MM.1S (cell line): Measurements from ENCODE around the gene HYAL3.

Experiments used
- DNase-seq: peaks from one replicate; pipeline ENCODE4 v3.0.0-alpha.2; 2015
- H2AFZ ChIP-seq: fragments of 300-600 bp; sonication (generic); 2 replicates; pipeline ENCODE4 v1.6.0; 2016; ENCODE audit warnings: antibody characterized with exemption, low read length
- H3F3A ChIP-seq: fragments of 300-600 bp; sonication (generic); 2 replicates; pipeline ENCODE4 v1.6.1; 2016; ENCODE audit warnings: mild to moderate bottlenecking, antibody characterized with exemption, low read length, moderate library complexity, mixed read lengths; ENCODE audit not compliant: insufficient read depth
- H3K27ac ChIP-seq: fragments of 300-600 bp; sonication (generic); 2 replicates; pipeline ENCODE4 v1.5.1; 2016; ENCODE audit warnings: mild to moderate bottlenecking, low read length
- H3K27me3 ChIP-seq: fragments of 300-600 bp; sonication (generic); replicated peaks from 2 replicates; pipeline ENCODE4 v1.6.0; 2016; ENCODE audit warnings: low read length; ENCODE audit not compliant: insufficient read depth
- H3K36me3 ChIP-seq: fragments of 300-600 bp; sonication (generic); replicated peaks from 2 replicates; pipeline ENCODE4 v1.6.1; 2016; ENCODE audit warnings: mild to moderate bottlenecking, low read length, mixed read lengths; ENCODE audit not compliant: insufficient read depth
- H3K4me1 ChIP-seq: fragments of 300-600 bp; sonication (generic); 2 replicates; pipeline ENCODE4 v1.6.1; 2016; ENCODE audit warnings: low read length, mixed read lengths
- H3K4me2 ChIP-seq: fragments of 300-600 bp; sonication (generic); 2 replicates; pipeline ENCODE4 v1.6.0; 2016; ENCODE audit warnings: low read depth, low read length
- H3K4me3 ChIP-seq: fragments of 300-600 bp; sonication (generic); 2 replicates; pipeline ENCODE4 v1.5.1; 2016; ENCODE audit warnings: low read length, mixed read lengths
- H3K79me2 ChIP-seq: fragments of 300-600 bp; sonication (generic); 2 replicates; pipeline ENCODE4 v1.6.1; 2016; ENCODE audit warnings: mixed run types, low read length, mixed read lengths
- H3K9ac ChIP-seq: fragments of 300-600 bp; sonication (generic); 2 replicates; pipeline ENCODE4 v1.6.1; 2016; ENCODE audit warnings: low read length, mixed read lengths
- H3K9me2 ChIP-seq: fragments of 300-600 bp; sonication (generic); replicated peaks from 2 replicates; pipeline ENCODE4 v1.6.1; 2016; ENCODE audit warnings: mild to moderate bottlenecking, low read length, mixed read lengths; ENCODE audit not compliant: insufficient read depth
- H3K9me3 ChIP-seq: fragments of 300-600 bp; sonication (generic); replicated peaks from 2 replicates; pipeline ENCODE4 v1.6.1; 2016; ENCODE audit warnings: mild to moderate bottlenecking, low read length, mixed read lengths; ENCODE audit not compliant: insufficient read depth
- H4K20me1 ChIP-seq: fragments of 300-600 bp; sonication (generic); 2 replicates; pipeline ENCODE4 v1.6.1; 2016; ENCODE audit warnings: mild to moderate bottlenecking, low read length, moderate library complexity, mixed read lengths; ENCODE audit not compliant: insufficient read depth
- EZH2 ChIP-seq: fragments of 300-600 bp; sonication (generic); optimal IDR thresholded peaks from 2 replicates; pipeline ENCODE3; 2017; ENCODE audit warnings: low read depth, mild to moderate bottlenecking, antibody characterized with exemption, low read length, mixed read lengths
- EZH2phosphoT487 ChIP-seq: fragments of 300-600 bp; sonication (generic); IDR thresholded peaks from 2 replicates; pipeline ENCODE4 v1.6.1; 2018; ENCODE audit warnings: antibody characterized with exemption, low read length
- TF ChIP-seq, protein P1 (sequence below): fragments of 300-600 bp; sonication (generic); IDR thresholded peaks from 2 replicates; pipeline ENCODE4 v1.5.1; 2016; ENCODE audit warnings: antibody characterized with exemption, low read length, mixed read lengths

The HYAL3 gene

DNA sequence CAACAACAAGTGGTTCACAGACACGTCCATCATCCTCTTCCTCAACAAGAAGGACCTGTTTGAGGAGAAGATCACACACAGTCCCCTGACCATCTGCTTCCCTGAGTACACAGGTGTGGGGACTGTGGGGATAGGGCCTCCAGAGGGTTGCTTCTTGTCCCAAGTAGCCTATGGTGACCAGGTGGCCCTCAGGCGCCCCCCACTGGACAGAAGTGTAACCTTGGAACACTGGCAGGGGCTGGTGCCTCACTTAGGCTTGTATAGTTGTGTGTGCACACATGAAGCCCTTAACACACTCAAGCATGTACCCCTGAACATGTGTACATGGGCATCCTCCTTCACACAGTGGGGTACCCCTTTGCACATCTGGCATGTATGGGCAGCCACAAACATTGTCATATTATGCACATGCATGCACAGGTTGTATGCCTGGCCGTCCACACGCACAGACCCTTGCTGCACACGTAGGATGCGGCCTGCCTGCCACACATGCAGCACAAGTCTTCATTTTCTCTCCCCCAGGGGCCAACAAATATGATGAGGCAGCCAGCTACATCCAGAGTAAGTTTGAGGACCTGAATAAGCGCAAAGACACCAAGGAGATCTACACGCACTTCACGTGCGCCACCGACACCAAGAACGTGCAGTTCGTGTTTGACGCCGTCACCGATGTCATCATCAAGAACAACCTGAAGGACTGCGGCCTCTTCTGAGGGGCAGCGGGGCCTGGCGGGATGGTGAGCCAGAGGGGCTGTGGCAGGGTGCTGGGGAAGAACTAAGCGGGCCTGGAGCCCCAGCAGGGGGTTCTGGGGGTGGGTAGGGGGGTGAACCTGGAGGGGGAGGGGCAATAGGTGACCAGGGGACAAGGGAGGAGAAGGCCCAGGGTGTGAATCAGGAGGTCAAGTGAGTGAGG, 42.0 kb downstream of the HYAL3 start:
- Histone ChIP-seq H3K27ac (no peak overlapping the region), H3K4me3 (no peak overlapping the region), H3K9ac (no peak overlapping the region), H2AFZ (no peak overlapping the region), H3F3A (0 out of 2 replicates have a peak, but pooled peaks cover 6% of the 10 kb centered on the region), H3K79me2 (peaks cover under 1% of the 10 kb centered on the region; the same call in 1 of the 2 replicates), H3K4me1 (peaks cover 6% of the 10 kb centered on the region; the same call in 1 of the 2 replicates), H3K4me2 (no peak overlapping the region), H3K36me3 (peaks cover 8% of the 10 kb centered on the region), H3K9me2 (no peaks in the 10 kb centered on the region), H3K27me3 (no peaks in the 10 kb centered on the region), H4K20me1 (no peaks in the 10 kb centered on the region), H3K9me3 (no peaks in the 10 kb centered on the region)
- peak; percentile 29 for DNase-seq
- TF ChIP-seq, protein P1, sequence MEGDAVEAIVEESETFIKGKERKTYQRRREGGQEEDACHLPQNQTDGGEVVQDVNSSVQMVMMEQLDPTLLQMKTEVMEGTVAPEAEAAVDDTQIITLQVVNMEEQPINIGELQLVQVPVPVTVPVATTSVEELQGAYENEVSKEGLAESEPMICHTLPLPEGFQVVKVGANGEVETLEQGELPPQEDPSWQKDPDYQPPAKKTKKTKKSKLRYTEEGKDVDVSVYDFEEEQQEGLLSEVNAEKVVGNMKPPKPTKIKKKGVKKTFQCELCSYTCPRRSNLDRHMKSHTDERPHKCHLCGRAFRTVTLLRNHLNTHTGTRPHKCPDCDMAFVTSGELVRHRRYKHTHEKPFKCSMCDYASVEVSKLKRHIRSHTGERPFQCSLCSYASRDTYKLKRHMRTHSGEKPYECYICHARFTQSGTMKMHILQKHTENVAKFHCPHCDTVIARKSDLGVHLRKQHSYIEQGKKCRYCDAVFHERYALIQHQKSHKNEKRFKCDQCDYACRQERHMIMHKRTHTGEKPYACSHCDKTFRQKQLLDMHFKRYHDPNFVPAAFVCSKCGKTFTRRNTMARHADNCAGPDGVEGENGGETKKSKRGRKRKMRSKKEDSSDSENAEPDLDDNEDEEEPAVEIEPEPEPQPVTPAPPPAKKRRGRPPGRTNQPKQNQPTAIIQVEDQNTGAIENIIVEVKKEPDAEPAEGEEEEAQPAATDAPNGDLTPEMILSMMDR: peak; percentile 60
- TF ChIP-seq EZH2phosphoT487: no peak

DNA sequence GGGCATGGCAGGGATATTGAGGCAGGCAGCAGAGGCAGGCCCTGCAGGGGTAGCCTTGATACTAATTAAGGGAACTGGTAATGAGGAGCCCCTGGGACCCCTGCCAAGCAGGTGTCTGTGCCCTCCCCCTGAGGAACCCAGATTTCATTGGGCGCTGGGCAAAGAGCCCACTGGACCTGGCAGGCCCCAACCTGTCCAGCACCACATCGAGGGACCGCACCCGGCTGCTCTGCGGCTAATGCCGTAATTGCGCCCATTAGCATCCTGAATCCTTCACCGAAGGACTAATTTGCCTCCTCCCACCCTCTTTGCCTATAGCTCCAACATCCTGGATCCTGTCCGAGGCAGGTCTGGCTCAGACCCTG, 44.0 kb downstream of the HYAL3 start:
- no peaks in the 10 kb centered on the region for H3K27me3 ChIP-seq
- H3K4me2 ChIP-seq: no peak overlapping the region
- no peaks in the 10 kb centered on the region for H3K9me3 ChIP-seq
- no peaks in the 10 kb centered on the region for H3K9me2 ChIP-seq
- no peak overlapping the region for H3K9ac ChIP-seq
- peaks cover 19% of the 10 kb centered on the region for H3K79me2 ChIP-seq
- no peak for DNase-seq
- TF ChIP-seq EZH2phosphoT487 (no peak), EZH2 (no peak)
- TF ChIP-seq, protein P1: no peak
- peaks cover 2% of the 10 kb centered on the region; the same call in 1 of the 2 replicates for H4K20me1 ChIP-seq
- H3K36me3 ChIP-seq: peaks cover 8% of the 10 kb centered on the region
- no peak overlapping the region for H2AFZ ChIP-seq
- H3K4me3 ChIP-seq: no peak overlapping the region
- H3K27ac ChIP-seq: no peak overlapping the region
- H3K4me1 ChIP-seq: no peaks in the 10 kb centered on the region
- H3F3A ChIP-seq: 0 out of 2 replicates have a peak, but pooled peaks cover 6% of the 10 kb centered on the region

DNA sequence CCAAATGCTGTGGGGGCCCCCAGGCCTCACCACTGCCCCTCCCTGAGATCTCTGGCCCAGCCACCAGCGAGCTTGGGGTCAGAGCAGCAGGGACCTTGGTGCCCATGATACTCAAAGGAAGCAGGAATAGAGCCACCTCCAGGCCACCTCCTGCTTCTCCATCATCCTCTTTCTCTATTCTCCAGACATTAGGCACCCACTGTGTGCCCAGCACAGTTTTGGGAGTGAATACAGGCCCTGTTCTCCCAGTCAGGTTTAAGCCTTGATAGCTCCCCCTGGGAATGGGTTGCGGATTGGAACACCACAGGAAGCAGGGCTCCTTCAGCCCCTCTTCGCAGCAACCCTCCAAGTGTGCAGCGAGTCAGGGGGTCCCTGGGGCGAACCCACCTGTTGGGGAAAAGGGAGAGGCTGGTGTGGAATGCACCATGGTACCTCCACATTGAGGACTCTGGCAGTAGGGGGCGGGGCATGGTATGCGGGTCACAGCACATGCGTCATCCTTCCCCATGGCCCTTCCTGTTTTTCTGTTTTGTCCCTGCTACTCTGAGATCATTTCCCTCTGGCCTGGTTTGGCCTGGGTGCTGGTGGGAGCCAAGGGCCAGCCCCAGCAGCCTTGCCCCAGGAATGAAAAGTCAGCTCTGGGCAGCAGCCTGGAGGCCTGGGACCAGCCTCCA, 44.5 kb downstream of the HYAL3 start:
- 0 out of 2 replicates have a peak, but pooled peaks cover 6% of the 10 kb centered on the region for H3F3A ChIP-seq
- no peaks in the 10 kb centered on the region for H3K27me3 ChIP-seq
- no peaks in the 10 kb centered on the region for H3K9me2 ChIP-seq
- peaks cover 8% of the 10 kb centered on the region for H3K36me3 ChIP-seq
- H2AFZ ChIP-seq: no peak overlapping the region
- H3K4me1 ChIP-seq: no peaks in the 10 kb centered on the region
- TF ChIP-seq EZH2phosphoT487 (no peak), EZH2 (no peak)
- TF ChIP-seq, protein P1: no peak
- H3K27ac ChIP-seq: no peak overlapping the region
- no peaks in the 10 kb centered on the region for H3K9me3 ChIP-seq
- DNase-seq: no peak
- H4K20me1 ChIP-seq: peaks cover 7% of the 10 kb centered on the region; the same call in 1 of the 2 replicates
- no peak overlapping the region for H3K4me2 ChIP-seq
- H3K9ac ChIP-seq: no peak overlapping the region
- H3K79me2 ChIP-seq: peaks cover 24% of the 10 kb centered on the region
- H3K4me3 ChIP-seq: no peak overlapping the region
